ENCODE data around the gene XRCC6.
A peak's percentile ranks its signal among the peaks of the same experiment; 100 is the strongest.

The XRCC6 gene

GRCh38 chr22:41598081-41598480 lies 23.0 kb upstream of the XRCC6 start:
- peaks cover 5% of the 10 kb centered on the region for H3K4me1 ChIP-seq (ENCODE audit: control insufficient read depth, insufficient read depth, low read length)
- H3K27me3 ChIP-seq (ENCODE audit: control insufficient read depth in 1 of 2, insufficient read depth in 2 of 2, low read length in 2 of 2): no peaks in the 10 kb centered on the region
- no peak overlapping the region for H3K9ac ChIP-seq (ENCODE audit: low read length in 2 of 2)
- no peak overlapping the region for H3K4me3 ChIP-seq (ENCODE audit: low read length in 2 of 2)
- H3K27ac ChIP-seq (ENCODE audit: low read length): no peak overlapping the region
- no peaks in the 10 kb centered on the region for H3K9me3 ChIP-seq (ENCODE audit: control insufficient read depth in 2 of 2, low read length in 2 of 2)
- H3K36me3 ChIP-seq (ENCODE audit: control insufficient read depth in 2 of 2, insufficient read depth in 2 of 2, low read length in 2 of 2): peaks cover 14 to 17% of the 10 kb centered on the region in 2 donors

GRCh38 chr22:41598891-41599635 lies 22.0 kb upstream of the XRCC6 start:
- peaks cover 5% of the 10 kb centered on the region for H3K4me1 ChIP-seq (ENCODE audit: control insufficient read depth, insufficient read depth, low read length)
- no peaks in the 10 kb centered on the region for H3K27me3 ChIP-seq (ENCODE audit: control insufficient read depth in 1 of 2, insufficient read depth in 2 of 2, low read length in 2 of 2)
- no peak overlapping the region for H3K9ac ChIP-seq (ENCODE audit: low read length in 2 of 2)
- no peak overlapping the region for H3K27ac ChIP-seq (ENCODE audit: low read length)
- H3K4me3 ChIP-seq (ENCODE audit: low read length in 2 of 2): no peak overlapping the region
- peaks cover 17 to 21% of the 10 kb centered on the region in 2 donors for H3K36me3 ChIP-seq (ENCODE audit: control insufficient read depth in 2 of 2, insufficient read depth in 2 of 2, low read length in 2 of 2)
- H3K9me3 ChIP-seq (ENCODE audit: control insufficient read depth in 2 of 2, low read length in 2 of 2): no peaks in the 10 kb centered on the region

- Histone ChIP-seq H3K27ac (ENCODE audit: low read length) (no peak overlapping the region), H3K4me1 (ENCODE audit: control insufficient read depth, insufficient read depth, low read length) (peaks cover 5% of the 10 kb centered on the region), H3K9ac (ENCODE audit: low read length in 2 of 2) (no peak overlapping the region), H3K9me3 (ENCODE audit: control insufficient read depth in 2 of 2, low read length in 2 of 2) (no peaks in the 10 kb centered on the region), H3K36me3 (ENCODE audit: control insufficient read depth in 2 of 2, insufficient read depth in 2 of 2, low read length in 2 of 2) (peaks cover 28% of the 10 kb centered on the region in 2 donors), H3K27me3 (ENCODE audit: control insufficient read depth in 1 of 2, insufficient read depth in 2 of 2, low read length in 2 of 2) (no peaks in the 10 kb centered on the region), H3K4me3 (ENCODE audit: low read length in 2 of 2) (no peak overlapping the region)
These were observed 20.1 kb upstream of the XRCC6 start for GRCh38 chr22:41600976-41601375.

- H3K9ac ChIP-seq (ENCODE audit: low read length in 2 of 2): no peak overlapping the region
- no peaks in the 10 kb centered on the region for H3K4me1 ChIP-seq (ENCODE audit: control insufficient read depth, insufficient read depth, low read length)
- no peak overlapping the region for H3K27ac ChIP-seq (ENCODE audit: low read length)
- no peak overlapping the region for H3K4me3 ChIP-seq (ENCODE audit: low read length in 2 of 2)
- H3K9me3 ChIP-seq (ENCODE audit: control insufficient read depth in 2 of 2, low read length in 2 of 2): no peaks in the 10 kb centered on the region
- peaks cover 37 to 40% of the 10 kb centered on the region in 2 donors for H3K36me3 ChIP-seq (ENCODE audit: control insufficient read depth in 2 of 2, insufficient read depth in 2 of 2, low read length in 2 of 2)
- H3K27me3 ChIP-seq (ENCODE audit: control insufficient read depth in 1 of 2, insufficient read depth in 2 of 2, low read length in 2 of 2): no peaks in the 10 kb centered on the region
These were observed 17.2 kb upstream of the XRCC6 start for GRCh38 chr22:41603873-41604332.

GRCh38 chr22:41608386-41608785 lies 12.7 kb upstream of the XRCC6 start:
- Histone ChIP-seq H3K4me3 (ENCODE audit: low read length in 2 of 2) (no peak overlapping the region), H3K4me1 (ENCODE audit: control insufficient read depth, insufficient read depth, low read length) (no peaks in the 10 kb centered on the region), H3K9ac (ENCODE audit: low read length in 2 of 2) (no peak overlapping the region), H3K36me3 (ENCODE audit: control insufficient read depth in 2 of 2, insufficient read depth in 2 of 2, low read length in 2 of 2) (peaks cover 17 to 27% of the 10 kb centered on the region in 2 donors), H3K9me3 (ENCODE audit: control insufficient read depth in 2 of 2, low read length in 2 of 2) (no peaks in the 10 kb centered on the region), H3K27ac (ENCODE audit: low read length) (no peak overlapping the region), H3K27me3 (ENCODE audit: control insufficient read depth in 1 of 2, insufficient read depth in 2 of 2, low read length in 2 of 2) (no peaks in the 10 kb centered on the region)

GRCh38 chr22:41612603-41613306 lies 8.3 kb upstream of the XRCC6 start:
- no peaks in the 10 kb centered on the region for H3K4me1 ChIP-seq (ENCODE audit: control insufficient read depth, insufficient read depth, low read length)
- peaks cover 0 to 2% of the 10 kb centered on the region in 2 donors for H3K36me3 ChIP-seq (ENCODE audit: control insufficient read depth in 2 of 2, insufficient read depth in 2 of 2, low read length in 2 of 2)
- H3K4me3 ChIP-seq (ENCODE audit: low read length in 2 of 2): no peak overlapping the region
- H3K9ac ChIP-seq (ENCODE audit: low read length in 2 of 2): no peak overlapping the region
- H3K27ac ChIP-seq (ENCODE audit: low read length): no peak overlapping the region
- no peaks in the 10 kb centered on the region for H3K9me3 ChIP-seq (ENCODE audit: control insufficient read depth in 2 of 2, low read length in 2 of 2)
- no peaks in the 10 kb centered on the region for H3K27me3 ChIP-seq (ENCODE audit: control insufficient read depth in 1 of 2, insufficient read depth in 2 of 2, low read length in 2 of 2)

GRCh38 chr22:41613456-41613855 lies 7.6 kb upstream of the XRCC6 start:
- no peak overlapping the region for H3K4me3 ChIP-seq (ENCODE audit: low read length in 2 of 2)

GRCh38 chr22:41619979-41620588 lies 1.0 kb upstream of the XRCC6 start:
- Histone ChIP-seq H3K9ac (ENCODE audit: low read length in 2 of 2) (peak overlapping the region; percentile 96 to 100), H3K36me3 (ENCODE audit: control insufficient read depth in 2 of 2, insufficient read depth in 2 of 2, low read length in 2 of 2) (peaks cover 0 to 4% of the 10 kb centered on the region in 2 donors), H3K4me1 (ENCODE audit: control insufficient read depth, insufficient read depth, low read length) (peaks cover 20% of the 10 kb centered on the region), H3K9me3 (ENCODE audit: control insufficient read depth in 2 of 2, low read length in 2 of 2) (no peaks in the 10 kb centered on the region), H3K27ac (ENCODE audit: low read length) (peak overlapping the region; percentile 99), H3K4me3 (ENCODE audit: low read length in 2 of 2) (peak overlapping the region; percentile 99 to 100), H3K27me3 (ENCODE audit: control insufficient read depth in 1 of 2, insufficient read depth in 2 of 2, low read length in 2 of 2) (no peaks in the 10 kb centered on the region)

More at GRCh38 chr22:41613456-41613855, 7.6 kb upstream of the XRCC6 start:
- Histone ChIP-seq H3K27me3 (ENCODE audit: control insufficient read depth in 1 of 2, insufficient read depth in 2 of 2, low read length in 2 of 2) (no peaks in the 10 kb centered on the region), H3K9me3 (ENCODE audit: control insufficient read depth in 2 of 2, low read length in 2 of 2) (no peaks in the 10 kb centered on the region), H3K9ac (ENCODE audit: low read length in 2 of 2) (no peak overlapping the region), H3K4me1 (ENCODE audit: control insufficient read depth, insufficient read depth, low read length) (no peaks in the 10 kb centered on the region), H3K36me3 (ENCODE audit: control insufficient read depth in 2 of 2, insufficient read depth in 2 of 2, low read length in 2 of 2) (no peaks in the 10 kb centered on the region), H3K27ac (ENCODE audit: low read length) (no peak overlapping the region)

- Histone ChIP-seq H3K36me3 (ENCODE audit: control insufficient read depth in 2 of 2, insufficient read depth in 2 of 2, low read length in 2 of 2) (peaks cover 0 to 5% of the 10 kb centered on the region in 2 donors), H3K4me1 (ENCODE audit: control insufficient read depth, insufficient read depth, low read length) (peaks cover 20% of the 10 kb centered on the region)
These were observed 451 bp upstream of the XRCC6 start, which contains the start of gene DESI1 for GRCh38 chr22:41620589-41621098. TSS of gene DESI1 (minus strand) at chr22:41621043. CDS start at chr22:41620839, 204 bp downstream.

GRCh38 chr22:41621911-41622179 lies 750 bp downstream of the XRCC6 start:
- H3K36me3 ChIP-seq (ENCODE audit: control insufficient read depth in 2 of 2, insufficient read depth in 2 of 2, low read length in 2 of 2): peaks cover 0 to 6% of the 10 kb centered on the region in 2 donors

More at GRCh38 chr22:41620589-41621098, 451 bp upstream of the XRCC6 start, which contains the start of gene DESI1:
- H3K27me3 ChIP-seq (ENCODE audit: control insufficient read depth in 1 of 2, insufficient read depth in 2 of 2, low read length in 2 of 2): no peaks in the 10 kb centered on the region
- H3K9me3 ChIP-seq (ENCODE audit: control insufficient read depth in 2 of 2, low read length in 2 of 2): no peaks in the 10 kb centered on the region
- peak within 1 kb of the TSS; percentile 99 to 100 for H3K4me3 ChIP-seq (ENCODE audit: low read length in 2 of 2)
- H3K9ac ChIP-seq (ENCODE audit: low read length in 2 of 2): peak within 1 kb of the TSS; percentile 98 to 100
- peak within 1 kb of the TSS; percentile 99 for H3K27ac ChIP-seq (ENCODE audit: low read length)

More at GRCh38 chr22:41621911-41622179, 750 bp downstream of the XRCC6 start:
- Histone ChIP-seq H3K4me1 (ENCODE audit: control insufficient read depth, insufficient read depth, low read length) (peaks cover 20% of the 10 kb centered on the region), H3K9ac (ENCODE audit: low read length in 2 of 2) (peak overlapping the region; percentile 98 to 100), H3K27me3 (ENCODE audit: control insufficient read depth in 1 of 2, insufficient read depth in 2 of 2, low read length in 2 of 2) (no peaks in the 10 kb centered on the region), H3K4me3 (ENCODE audit: low read length in 2 of 2) (peak overlapping the region; percentile 99 to 100), H3K27ac (ENCODE audit: low read length) (peak overlapping the region; percentile 99), H3K9me3 (ENCODE audit: control insufficient read depth in 2 of 2, low read length in 2 of 2) (no peaks in the 10 kb centered on the region)
